ENCODE data around the gene FNDC8. TPM values are rescaled to one million over a fixed set of nuclear protein-coding genes. Genes with fewer than 3 reads are reported as not detected.
A peak's percentile ranks its signal among the peaks of the same experiment; 100 is the strongest.

The FNDC8 gene
- total and polyA plus RNA-seq, 2 of the 8 experiments (the other 6 are each of a cell fraction or from before 2014, with no cell fraction given) = not detected

GRCh38 chr17:35086164-35086563 is 35.3 kb upstream of the FNDC8 start:
- Histone ChIP-seq H3K14ac (ENCODE audit: insufficient read length) (no peak overlapping the region), H3K36me3 (ENCODE audit: control insufficient read depth in 2 of 4, insufficient read depth in 4 of 4, low read length in 3 of 4) (no peaks in the 10 kb centered on the region), H3K4ac (replicated peaks; ENCODE audit: insufficient read length, low read depth, low read length) (no peak overlapping the region), H3K79me2 (ENCODE audit: control insufficient read depth in 1 of 2, insufficient read depth in 2 of 2, low read length in 2 of 2) (peaks cover 0 to 2% of the 10 kb centered on the region in 2 experiments; a peak in 1 of 4 replicates), H2BK5ac (ENCODE audit: low read depth, low read length) (no peak overlapping the region), H3K79me1 (ENCODE audit: low read depth, low read length) (no peaks in the 10 kb centered on the region; the same call in 1 of the 2 replicates), H4K8ac (ENCODE audit: extremely low read depth, insufficient read depth, low read length) (no peak overlapping the region), H2AFZ (ENCODE audit: low read length) (no peak overlapping the region), H3K56ac (replicated peaks; ENCODE audit: insufficient read length, low read depth, low read length) (no peak overlapping the region), H4K91ac (replicated peaks; ENCODE audit: insufficient read length, low read length) (peak overlapping the region; percentile 19), H3K9me3 (ENCODE audit: insufficient read depth in 2 of 2, low read depth in 1 of 2, low read length in 1 of 2) (no peaks in the 10 kb centered on the region), H3K4me1 (replicated peaks in 1 of 4; ENCODE audit: control insufficient read depth in 3 of 4, insufficient read depth in 4 of 4, low read length in 3 of 4) (peaks cover 8 to 23% (median 13%) of the 10 kb centered on the region in 4 experiments), H3K27me3 (replicated peaks in 1 of 4; ENCODE audit: control insufficient read depth in 3 of 4, extremely low read depth in 1 of 4, insufficient read depth in 3 of 4, low read length in 3 of 4) (no peaks in the 10 kb centered on the region), H3K4me3 (ENCODE audit: extremely low read depth in 1 of 4, insufficient read depth in 2 of 4, low read depth in 3 of 4, low read length in 4 of 4) (no peak overlapping the region), H3K9ac (replicated peaks in 1 of 4; ENCODE audit: extremely low read depth in 1 of 4, low read depth in 3 of 4, low read length in 3 of 4) (no peak overlapping the region), H3K23ac (ENCODE audit: insufficient read length) (no peak overlapping the region), H3K27ac (ENCODE audit: low read depth, low read length) (no peak overlapping the region), H2BK120ac (replicated peaks; ENCODE audit: low read depth, low read length) (no peak overlapping the region), H2BK20ac (ENCODE audit: low read length) (no peak overlapping the region), H3K4me2 (ENCODE audit: insufficient read depth in 1 of 2, low read depth in 2 of 2, low read length in 2 of 2) (no peak overlapping the region; a peak in 1 of 4 replicates), H2BK15ac (ENCODE audit: low read length) (no peak overlapping the region; the same call in 1 of the 2 replicates), H4K5ac (ENCODE audit: insufficient read length, low read depth, low read length) (no peak overlapping the region), H4K20me1 (replicated peaks in 1 of 2; ENCODE audit: control insufficient read depth in 1 of 2, insufficient read depth in 2 of 2, low read length in 2 of 2) (no peaks in the 10 kb centered on the region), H2BK12ac (ENCODE audit: low read depth, low read length) (peak overlapping the region; percentile 84; the same call in 1 of the 2 replicates), H3K18ac (ENCODE audit: extremely low read depth, low read length) (peak overlapping the region; percentile 48), H3K23me2 (ENCODE audit: low read depth, low read length) (peaks cover 12% of the 10 kb centered on the region; the same call in 1 of the 2 replicates), H2AK5ac (ENCODE audit: low read depth, low read length) (peak overlapping the region; percentile 86; the same call in 1 of the 2 replicates)
- DNase-seq (ENCODE audit: low read depth in 1 of 2, low spot score in 2 of 2) (no peak), FAIRE-seq (no peak)
- 95% methylated on average over 8 of the region's 8 CpGs; no CpG with 5 or more reads in 1 of the 2 experiments for WGBS, 2 experiments (ENCODE audit: extremely low coverage in 1 of 2, insufficient coverage in 1 of 2, insufficient read length in 1 of 2, insufficient replicate concordance in 2 of 2, low coverage in 1 of 2, low lambda C conversion rate in 2 of 2, missing lambda C conversion rate in 1 of 2)
- TF ChIP-seq ZNF274 (IDR thresholded peaks at IDR 0.05; ENCODE audit: borderline replicate concordance, extremely low read depth, low read length) (no peak), SP1 (IDR thresholded peaks at IDR 0.05; ENCODE audit: low read depth, low read length) (no peak), RFX5 (IDR thresholded peaks at IDR 0.05; ENCODE audit: borderline replicate concordance, low read depth, low read length) (no peak), HDAC2 (IDR thresholded peaks at IDR 0.05; ENCODE audit: borderline replicate concordance in 1 of 2, low read depth in 2 of 2, low read length in 2 of 2) (no peak), POLR2AphosphoS5 (IDR thresholded peaks at IDR 0.05; ENCODE audit: low read depth, low read length) (no peak), CBX5 (IDR thresholded peaks at IDR 0.05; ENCODE audit: low read depth, low read length) (no peak)
- CTCF ChIA-PET (ENCODE audit: partially characterized antibody) = interaction anchor here (0.6 to 2.5 kb wide), 5 partner anchors 16 to 648 kb away, joined by 3 to 8 read pairs (median 3); partner anchors contain the start of gene RAD51D
- POLR2A ChIA-PET (ENCODE audit: partially characterized antibody) = interaction anchor here (0.9 to 1.6 kb wide), 8 partner anchors 8 to 105 kb away, joined by 3 to 5 read pairs (median 4); no protein-coding TSS in a partner anchor
